GM23338 (cell line): Measurements from ENCODE around the gene LY6G6D. TPM values are rescaled to one million over a fixed set of nuclear protein-coding genes. Genes with fewer than 3 reads are reported as not detected.

Experiments used
- ATAC-seq: fragments of 200-7000 bp; cut with Tn5 transposase; 3 replicates; pipeline ENCODE4 v1.9.1; 2020
- DNase-seq: peaks from one replicate; pipeline ENCODE4 v3.0.0-alpha.2; 2015; ENCODE audit warnings: low spot score
- H2AFZ ChIP-seq: fragments of 200-600 bp; sonication (generic); 2 replicates; pipeline ENCODE4 v1.8.0; 2016; ENCODE audit warnings: antibody characterized with exemption, mild to moderate bottlenecking, moderate library complexity
- H3F3A ChIP-seq: fragments of 200-600 bp; sonication (generic); replicated peaks from 2 replicates; pipeline ENCODE4 v1.8.0; 2017; ENCODE audit warnings: antibody characterized with exemption, mixed run types, low read depth
- H3K27ac ChIP-seq: fragments of 200-600 bp; sonication (generic); 2 replicates; pipeline ENCODE4 v1.6.1; 2016; ENCODE audit warnings: low read depth
- H3K27me3 ChIP-seq: fragments of 200-600 bp; sonication (generic); 2 replicates; pipeline ENCODE4 v1.8.0; 2016; ENCODE audit warnings: mild to moderate bottlenecking, mixed run types, moderate library complexity; ENCODE audit not compliant: insufficient read depth
- H3K36me3 ChIP-seq: fragments of 200-600 bp; sonication (generic); 2 replicates; pipeline ENCODE4 v1.8.0; 2016; ENCODE audit warnings: mild to moderate bottlenecking; ENCODE audit not compliant: insufficient read depth
- H3K4me1 ChIP-seq: fragments of 200-600 bp; sonication (generic); 2 replicates; pipeline ENCODE4 v1.8.0; 2016; ENCODE audit warnings: mild to moderate bottlenecking, moderate library complexity; ENCODE audit not compliant: insufficient read depth
- H3K4me2 ChIP-seq: fragments of 200-600 bp; sonication (generic); 2 replicates; pipeline ENCODE4 v1.7.1; 2017; ENCODE audit warnings: mixed run types
- H3K4me3 ChIP-seq: fragments of 200-600 bp; sonication (generic); 2 replicates; pipeline ENCODE4 v1.6.1; 2016; ENCODE audit warnings: mixed run types
- H3K79me2 ChIP-seq: fragments of 200-600 bp; sonication (generic); replicated peaks from 2 replicates; pipeline ENCODE4 v1.8.0; 2017; ENCODE audit warnings: mild to moderate bottlenecking; ENCODE audit not compliant: insufficient read depth
- H3K9me2 ChIP-seq: fragments of 200-600 bp; sonication (generic); 2 replicates; pipeline ENCODE4 v1.8.0; 2017; ENCODE audit not compliant: insufficient read depth
- H4K20me1 ChIP-seq: fragments of 200-600 bp; sonication (generic); replicated peaks from 2 replicates; pipeline ENCODE4 v1.8.0; 2017; ENCODE audit warnings: mild to moderate bottlenecking; ENCODE audit not compliant: insufficient read depth
- H3K27ac Mint-ChIP-seq: 2 replicates; pipeline ENCODE4 v1.8.0; 2020; ENCODE audit warnings: inconsistent platforms, mild to moderate bottlenecking, moderate library complexity, mixed read lengths
- H3K27me3 Mint-ChIP-seq: 3 replicates; pipeline ENCODE4 v1.8.0; 2022; ENCODE audit warnings: low read depth, mild to moderate bottlenecking, moderate library complexity, mixed read lengths, inconsistent platforms; ENCODE audit not compliant: insufficient read depth, poor library complexity
- H3K36me3 Mint-ChIP-seq: 3 replicates; pipeline ENCODE4 v1.8.0; 2021; ENCODE audit warnings: low read depth, mild to moderate bottlenecking, inconsistent platforms, moderate library complexity, mixed read lengths
- H3K4me1 Mint-ChIP-seq: 3 replicates; pipeline ENCODE4 v1.8.0; 2020; ENCODE audit warnings: mild to moderate bottlenecking, inconsistent platforms, mixed read lengths
- H3K4me3 Mint-ChIP-seq: 3 replicates; pipeline ENCODE4 v1.8.0; 2021; ENCODE audit warnings: moderate library complexity, mild to moderate bottlenecking, inconsistent platforms, mixed read lengths
- H3K9me3 Mint-ChIP-seq: 3 replicates; pipeline ENCODE4 v1.8.0; 2020; ENCODE audit warnings: moderate library complexity, mild to moderate bottlenecking, inconsistent platforms, mixed read lengths
- CREB1 ChIP-seq: fragments of 250-450 bp; sonication (Bioruptor Pico); IDR thresholded peaks from 2 replicates; pipeline ENCODE4 v1.5.0; 2020; ENCODE audit warnings: low read depth, mild to moderate bottlenecking, moderate library complexity
- CTCF ChIP-seq, 2 experiments: fragments of 200-600 bp in 1 of 2; sonication (generic) in 1 of 2; conservative IDR thresholded peaks; 2 replicates each; pipeline versions ENCODE4 v1.5.1 to v1.6.1; 2016 to 2017; ENCODE audit warnings: antibody characterized with exemption in 2 of 2, low read depth in 2 of 2, mild to moderate bottlenecking in 2 of 2, moderate library complexity in 1 of 2
- ETS1 ChIP-seq: IDR thresholded peaks from 2 replicates; pipeline ENCODE4 v1.6.1; 2016; ENCODE audit warnings: antibody characterized with exemption
- EZH2 ChIP-seq: fragments of 200-600 bp; sonication (generic); IDR thresholded peaks from one replicate; pipeline ENCODE4 v1.8.0; 2017; ENCODE audit warnings: antibody characterized with exemption, mild to moderate bottlenecking, low read depth; ENCODE audit not compliant: unreplicated experiment
- EZH2phosphoT487 ChIP-seq: fragments of 200-600 bp; sonication (generic); IDR thresholded peaks from one replicate; pipeline ENCODE4 v1.8.1; 2018; ENCODE audit warnings: antibody characterized with exemption; ENCODE audit not compliant: unreplicated experiment
- JUNB ChIP-seq: IDR thresholded peaks from one replicate; pipeline ENCODE4 v1.6.1; 2016; ENCODE audit warnings: antibody characterized with exemption; ENCODE audit not compliant: unreplicated experiment
- NANOG ChIP-seq: IDR thresholded peaks from 2 replicates; pipeline ENCODE4 v1.6.1; 2016; ENCODE audit warnings: antibody characterized with exemption, borderline replicate concordance
- POLR2AphosphoS5 ChIP-seq: IDR thresholded peaks from 2 replicates; pipeline ENCODE4 v1.6.1; 2016; ENCODE audit warnings: antibody characterized with exemption, low read depth
- STAT1 ChIP-seq: IDR thresholded peaks from one replicate; pipeline ENCODE4 v1.6.1; 2016; ENCODE audit warnings: antibody characterized with exemption; ENCODE audit not compliant: unreplicated experiment
- ZNF114 ChIP-seq: fragments of 250-450 bp; sonication (Bioruptor Pico); IDR thresholded peaks from 2 replicates; pipeline ENCODE4 v1.5.0; 2020; ENCODE audit warnings: mild to moderate bottlenecking, moderate library complexity
- ZNF331 ChIP-seq: fragments of 250-450 bp; sonication (Bioruptor Pico); IDR thresholded peaks from 2 replicates; pipeline ENCODE4 v1.5.0; 2020; ENCODE audit warnings: low read depth, mild to moderate bottlenecking, moderate library complexity
- ZNF462 ChIP-seq: fragments of 250-450 bp; sonication (Bioruptor Pico); IDR thresholded peaks from 2 replicates; pipeline ENCODE4 v1.5.0; 2020; ENCODE audit warnings: mild to moderate bottlenecking, moderate library complexity
- polyA plus RNA-seq: library from polyadenylated mRNA; unstranded; fragments of >200 nt; fragmentation: Nextera tagmentation; extraction: Ambion mirVana; gene quantifications from 2 replicates; pipeline ENCODE4 v1.2.1, GENCODE V29; 2016
- total RNA-seq: library from RNA; depleted of rRNA; stranded (reverse); fragments of >200 nt; shearing (Covaris generic); gene quantifications from 2 replicates; pipeline ENCODE4 v1.2.3, GENCODE V29; 2014

LY6G6D gene
- total and polyA plus RNA-seq, 2 experiments from 2014 or later, result not detected

- Mint-ChIP-seq H3K4me3 (no peak overlapping the region), H3K27ac (no peak overlapping the region), H3K4me1 (no peaks in the 10 kb centered on the region; the same call in 2 of the 3 replicates), H3K9me3 (no peaks in the 10 kb centered on the region), H3K36me3 (peaks cover 21% of the 10 kb centered on the region), H3K27me3 (peaks cover 3% of the 10 kb centered on the region)
- Histone ChIP-seq H3K36me3 (peaks cover 6% of the 10 kb centered on the region; the same call in 1 of the 2 replicates), H3K4me1 (no peaks in the 10 kb centered on the region), H3K4me2 (no peak overlapping the region), H3K4me3 (no peak overlapping the region), H3K27me3 (no peaks in the 10 kb centered on the region), H3K9me2 (no peaks in the 10 kb centered on the region), H3K27ac (no peak overlapping the region), H3K79me2 (no peaks in the 10 kb centered on the region), H3F3A (no peaks in the 10 kb centered on the region), H2AFZ (no peak overlapping the region), H4K20me1 (no peaks in the 10 kb centered on the region)
- DNase-seq (no peak), ATAC-seq (no peak)
- TF ChIP-seq ETS1 (no peak), NANOG (no peak), EZH2 (no peak), STAT1 (no peak), POLR2AphosphoS5 (no peak), ZNF331 (CRISPR knock-in tag) (no peak), EZH2phosphoT487 (no peak), CTCF (conservative IDR thresholded peaks at IDR 0.05; ENCODE audit: low read depth in 2 of 2) (no peak), ZNF114 (CRISPR knock-in tag) (no peak), ZNF462 (CRISPR knock-in tag) (no peak), CREB1 (CRISPR knock-in tag) (no peak), JUNB (no peak)
Measured at GRCh38 chr6:31691564-31692108, 23.5 kb upstream of the LY6G6D start.
